HG03280 (cell line): ENCODE data around the gene UXT.
"Not testable (repeated sequence)": the region's sequence is repeated elsewhere in the genome, so short reads cannot be mapped to it uniquely, and the experiment has no call there.

Experiments
- ATAC-seq: cut with Tn5 transposase; IDR thresholded peaks from one replicate; pipeline ENCODE4 v1.9.1; 2021; ENCODE audit warnings: mild to moderate bottlenecking, moderate library complexity; ENCODE audit not compliant: unreplicated experiment

The UXT gene

GRCh38 chrX:47658684-47659420 lies at the start of gene UXT:
TSS of gene UXT (minus strand) at chrX:47659180. CDS start at chrX:47658927, 253 bp downstream.
- ATAC-seq: peak; percentile 83

GRCh38 chrX:47707031-47707780 lies 48.2 kb upstream of the UXT start:
- no peak for ATAC-seq

- no peak for ATAC-seq
Observed at GRCh38 chrX:47706575-47706974, 47.6 kb upstream of the UXT start.

- ATAC-seq: no peak
Observed at GRCh38 chrX:47704736-47705135, 45.8 kb upstream of the UXT start.

GRCh38 chrX:47697181-47697580 lies 38.2 kb upstream of the UXT start:
- no peak for ATAC-seq

GRCh38 chrX:47690175-47690574 lies 31.2 kb upstream of the UXT start:
- ATAC-seq: no peak

GRCh38 chrX:47687263-47687662 lies 28.3 kb upstream of the UXT start:
- ATAC-seq: no peak

GRCh38 chrX:47683829-47684205 lies 24.8 kb upstream of the UXT start:
- no peak for ATAC-seq

GRCh38 chrX:47683184-47683828 lies 24.3 kb upstream of the UXT start:
- no peak for ATAC-seq

GRCh38 chrX:47675959-47676859 lies 17.2 kb upstream of the UXT start:
- not testable (repeated sequence) for ATAC-seq

- ATAC-seq: no peak
Observed at GRCh38 chrX:47674776-47675175, 15.8 kb upstream of the UXT start.

- not testable (repeated sequence) for ATAC-seq
Observed at GRCh38 chrX:47665797-47666196, 6.8 kb upstream of the UXT start.

- no peak for ATAC-seq
Observed at GRCh38 chrX:47664737-47665136, 5.8 kb upstream of the UXT start.

GRCh38 chrX:47662144-47662657 lies 3.2 kb upstream of the UXT start:
- ATAC-seq: no peak

- ATAC-seq: no peak
Observed at GRCh38 chrX:47661539-47661938, 2.6 kb upstream of the UXT start.

- ATAC-seq: no peak
Observed at GRCh38 chrX:47659421-47659726, 394 bp upstream of the UXT start.

GRCh38 chrX:47658301-47658683 lies 688 bp downstream of the UXT start:
- no peak for ATAC-seq

GRCh38 chrX:47651043-47651905 lies 7.7 kb downstream of the UXT start:
- ATAC-seq: no peak

GRCh38 chrX:47650164-47651042 lies 8.6 kb downstream of the UXT start, which contains the start of gene ELK1:
TSS of gene ELK1 (minus strand) at chrX:47650563. CDS start at chrX:47641441, 9,122 bp downstream.
- peak; percentile 88 for ATAC-seq
